Measurements from ENCODE around the gene C1QL4.
A peak's percentile ranks its signal among the peaks of the same experiment; 100 is the strongest.

GRCh38 chr12:49288412-49288853 is 48.6 kb downstream of the C1QL4 start:
- peak; percentile 69 to 84 (median 76) for TF ChIP-seq CTCF (IDR thresholded peaks at IDR 0.05)
- no peak for TF ChIP-seq POLR2A (IDR thresholded peaks at IDR 0.05)

Data from uterus (tissue), 2 donors.